ENCODE data around the gene FURIN.

DNA sequence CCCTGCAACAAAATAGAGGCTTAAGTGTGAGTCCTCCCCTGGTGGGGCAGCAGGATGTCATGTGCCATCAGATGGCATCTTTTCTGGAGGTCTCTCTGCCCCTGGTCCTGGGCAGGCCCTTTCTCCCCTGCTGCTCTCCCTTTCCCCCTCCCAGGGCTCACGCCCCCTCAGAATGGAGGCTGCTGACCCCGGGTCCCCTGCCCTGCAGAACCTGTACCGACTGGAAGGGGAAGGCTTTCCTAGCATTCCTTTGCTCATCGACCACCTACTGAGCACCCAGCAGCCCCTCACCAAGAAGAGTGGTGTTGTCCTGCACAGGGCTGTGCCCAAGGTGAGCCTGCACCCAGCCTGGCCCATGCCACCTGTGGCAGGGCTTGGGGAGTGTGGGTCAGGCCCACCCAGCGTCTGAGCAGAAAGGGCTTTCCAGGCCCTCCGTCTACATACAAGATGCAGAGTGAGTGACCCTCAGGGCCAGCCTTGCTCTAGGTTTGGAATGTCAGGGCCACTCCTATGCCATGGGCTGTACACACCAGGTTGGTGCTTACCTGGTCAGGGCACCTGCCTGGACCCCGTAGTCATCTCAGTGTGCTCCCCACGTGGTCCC, 23.1 kb downstream of the FURIN start:
- TF ChIP-seq, protein P1, sequence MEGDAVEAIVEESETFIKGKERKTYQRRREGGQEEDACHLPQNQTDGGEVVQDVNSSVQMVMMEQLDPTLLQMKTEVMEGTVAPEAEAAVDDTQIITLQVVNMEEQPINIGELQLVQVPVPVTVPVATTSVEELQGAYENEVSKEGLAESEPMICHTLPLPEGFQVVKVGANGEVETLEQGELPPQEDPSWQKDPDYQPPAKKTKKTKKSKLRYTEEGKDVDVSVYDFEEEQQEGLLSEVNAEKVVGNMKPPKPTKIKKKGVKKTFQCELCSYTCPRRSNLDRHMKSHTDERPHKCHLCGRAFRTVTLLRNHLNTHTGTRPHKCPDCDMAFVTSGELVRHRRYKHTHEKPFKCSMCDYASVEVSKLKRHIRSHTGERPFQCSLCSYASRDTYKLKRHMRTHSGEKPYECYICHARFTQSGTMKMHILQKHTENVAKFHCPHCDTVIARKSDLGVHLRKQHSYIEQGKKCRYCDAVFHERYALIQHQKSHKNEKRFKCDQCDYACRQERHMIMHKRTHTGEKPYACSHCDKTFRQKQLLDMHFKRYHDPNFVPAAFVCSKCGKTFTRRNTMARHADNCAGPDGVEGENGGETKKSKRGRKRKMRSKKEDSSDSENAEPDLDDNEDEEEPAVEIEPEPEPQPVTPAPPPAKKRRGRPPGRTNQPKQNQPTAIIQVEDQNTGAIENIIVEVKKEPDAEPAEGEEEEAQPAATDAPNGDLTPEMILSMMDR (IDR thresholded peaks at IDR 0.05; ENCODE audit: insufficient read depth, low read depth, low read length): no peak
- TF ChIP-seq EZH2 (IDR thresholded peaks at IDR 0.05; ENCODE audit: insufficient read depth, low read length): no peak

Data from astrocyte (in vitro differentiated cells and primary cell).